HG03342 (cell line): ENCODE results near the gene PACSIN1.

Source experiments
- ATAC-seq: cut with Tn5 transposase; IDR thresholded peaks from one replicate; pipeline ENCODE4 v1.9.1; 2021; ENCODE audit warnings: mild to moderate bottlenecking, moderate library complexity; ENCODE audit not compliant: unreplicated experiment

The PACSIN1 gene

DNA sequence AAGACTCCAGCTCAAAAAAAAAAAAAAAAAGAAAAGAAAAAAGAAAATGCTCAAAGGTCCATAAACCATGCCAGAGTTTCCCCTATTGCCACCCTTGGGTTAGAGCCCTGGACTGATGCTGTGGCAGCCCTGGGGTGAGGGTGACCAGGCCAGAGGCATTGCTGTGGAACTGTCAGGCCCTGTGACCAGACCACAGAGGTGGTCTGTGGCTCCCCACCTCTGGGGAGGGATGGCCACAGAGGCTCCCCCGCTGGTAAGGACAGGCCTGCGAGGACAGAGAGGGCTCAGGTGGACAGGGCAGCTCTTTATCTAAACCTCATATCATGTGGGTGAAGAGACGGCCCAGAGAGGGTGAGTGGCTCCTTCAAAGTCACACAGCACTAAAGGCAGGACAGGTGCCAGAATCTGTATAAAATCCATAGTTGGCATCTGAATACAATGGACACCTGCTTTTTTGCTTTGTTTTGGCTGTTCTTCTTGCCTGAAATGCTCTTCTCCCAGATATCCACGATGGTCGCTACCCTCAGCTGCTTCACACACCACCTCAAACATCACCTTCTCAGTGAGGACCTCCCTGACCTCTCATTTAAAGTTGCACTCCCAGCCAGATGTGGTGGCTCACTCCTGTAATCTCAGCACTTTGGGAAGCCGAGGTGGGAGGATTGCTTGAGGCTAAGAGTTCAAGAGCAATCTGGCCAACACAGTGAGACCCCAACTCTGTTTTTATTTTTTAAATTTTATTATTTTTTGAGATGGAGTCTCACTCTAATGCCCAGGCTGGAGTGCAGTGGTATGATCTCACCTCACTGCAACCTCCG is 112.8 kb downstream of the PACSIN1 start:
- ATAC-seq: no peak

DNA sequence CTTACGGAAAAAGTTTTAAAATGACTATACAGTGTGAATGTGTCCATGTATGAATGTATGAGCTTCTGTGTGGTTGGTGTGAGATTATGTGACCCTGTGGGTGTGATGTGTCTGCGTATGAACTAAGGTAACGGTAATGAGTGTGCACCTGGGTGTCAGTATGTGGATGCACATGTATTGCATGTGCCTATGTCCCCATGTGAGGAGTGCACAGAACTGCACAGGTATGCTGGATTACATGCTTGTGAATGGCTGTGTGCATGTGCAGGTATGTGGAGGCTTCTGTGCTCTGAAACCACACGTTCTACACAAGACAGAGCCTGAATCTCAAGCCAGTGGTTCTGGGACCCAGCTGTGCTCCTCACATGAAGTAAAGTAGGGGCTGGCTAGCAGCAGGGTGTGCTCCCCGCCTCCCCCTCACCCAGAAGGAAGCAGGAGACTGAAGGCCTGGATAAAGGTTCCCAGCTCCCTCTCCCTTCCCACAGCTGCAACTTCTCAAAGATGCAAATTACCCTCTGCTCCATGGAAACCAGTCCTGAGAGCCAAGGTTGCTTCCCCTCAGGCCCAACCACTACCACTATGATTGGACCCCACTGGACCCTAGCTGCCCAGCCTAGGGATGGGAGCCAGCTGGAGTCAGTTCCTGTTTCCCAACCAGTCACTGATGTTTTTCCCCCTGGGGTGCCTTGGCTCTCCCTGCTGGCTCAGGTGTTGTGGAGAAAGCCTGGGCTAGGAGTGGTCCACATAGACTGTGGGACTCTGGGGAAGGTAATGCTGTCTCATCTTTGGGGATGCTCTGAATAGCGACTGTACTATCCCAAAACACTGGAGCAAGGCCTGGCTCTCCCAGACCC is 115.1 kb downstream of the PACSIN1 start:
- ATAC-seq: no peak

DNA sequence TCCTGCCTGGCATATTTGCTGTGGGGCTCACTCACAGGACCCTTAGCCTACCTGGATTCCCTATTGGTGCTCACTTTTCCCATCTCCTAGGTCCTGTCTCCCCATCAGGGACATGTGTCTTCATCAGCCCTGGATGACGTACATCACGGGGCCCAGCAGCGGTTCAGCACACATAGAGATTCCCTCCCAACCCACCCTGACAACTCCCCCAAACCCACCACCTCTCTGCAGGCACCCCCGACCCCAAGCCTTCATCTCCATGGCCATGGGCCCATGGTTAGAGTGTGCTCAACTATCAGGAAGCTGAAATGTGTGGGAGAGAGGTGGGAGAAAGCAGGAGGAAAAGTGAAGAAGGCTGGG is 115.7 kb downstream of the PACSIN1 start:
- ATAC-seq: no peak

DNA sequence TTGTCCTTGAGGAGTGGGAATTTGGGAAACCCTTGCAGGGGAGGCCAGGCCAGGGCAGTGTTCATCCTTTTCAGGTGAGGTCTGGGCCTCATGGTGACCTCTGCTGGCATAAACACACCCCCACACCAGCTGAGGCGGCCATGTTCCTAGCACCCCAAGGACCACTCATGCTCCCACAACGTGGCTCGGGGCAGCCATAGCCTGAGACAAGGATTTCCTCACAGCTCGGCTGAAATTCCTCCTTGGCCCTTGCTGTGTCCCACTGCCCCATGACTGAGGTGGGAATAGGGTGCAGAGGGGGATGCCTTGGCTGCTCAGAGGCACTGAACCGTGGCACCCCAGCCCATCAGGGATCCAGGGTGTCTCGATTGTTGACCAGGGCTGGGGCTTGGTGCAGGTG is 117.6 kb downstream of the PACSIN1 start:
- ATAC-seq: no peak

DNA sequence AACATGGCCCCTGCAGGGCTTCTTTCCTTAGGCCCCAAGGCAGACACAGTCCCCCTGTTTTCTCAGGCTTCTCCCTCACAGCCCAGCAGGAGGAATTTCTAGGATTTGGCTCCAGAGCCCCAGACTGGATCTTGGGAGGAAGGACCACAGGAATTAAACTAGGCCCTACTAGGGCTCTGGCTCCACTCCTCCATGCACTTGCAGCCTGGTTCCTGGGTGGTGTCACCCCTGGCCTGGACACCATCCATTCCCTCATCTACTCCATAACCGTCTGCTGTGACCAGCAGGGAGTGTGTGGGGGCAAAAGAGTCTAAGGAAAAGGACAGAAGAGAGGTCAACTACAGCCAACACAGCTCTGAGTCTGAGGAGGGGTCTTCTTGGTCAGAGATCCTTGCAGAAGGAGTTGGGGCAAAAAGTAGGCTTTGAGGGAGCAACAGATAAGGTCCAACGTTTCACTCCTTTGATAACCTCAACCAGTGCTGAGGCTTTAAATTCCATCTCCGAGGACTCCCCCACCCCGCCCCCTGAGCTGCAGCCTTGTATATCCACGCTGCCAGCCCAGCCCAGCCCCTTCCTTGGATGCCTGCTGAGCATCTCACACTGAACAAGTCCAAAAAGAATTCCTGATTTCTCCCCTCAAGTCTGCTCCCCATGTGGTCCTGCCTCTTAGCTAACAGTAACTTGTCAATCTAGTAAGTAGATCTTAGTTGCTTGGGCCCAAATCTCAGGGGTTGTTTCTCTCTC is 118.2 kb downstream of the PACSIN1 start:
- ATAC-seq: no peak

DNA sequence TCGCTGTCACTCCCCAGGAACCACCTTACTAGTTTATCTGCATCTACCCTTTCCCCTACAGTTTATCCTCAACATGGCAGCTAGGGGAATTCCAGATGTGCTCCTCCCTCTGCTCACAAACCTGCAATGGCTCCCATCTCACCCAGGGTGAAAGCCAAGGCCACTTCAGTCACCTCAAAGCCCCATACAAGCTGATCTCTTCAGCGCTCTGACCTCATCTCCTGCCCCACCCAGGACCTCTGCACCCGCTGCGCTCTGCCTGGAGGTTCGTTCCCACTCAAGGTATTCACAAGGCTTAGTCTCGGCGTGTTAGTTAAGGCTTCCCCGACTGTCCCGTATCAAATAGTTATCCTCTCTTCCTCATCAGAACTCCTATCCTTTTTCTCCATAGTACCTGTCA is 118.8 kb downstream of the PACSIN1 start:
- ATAC-seq: no peak
